Left lung (tissue), 10 donors: ENCODE results near the gene KIAA1671. TPM values are rescaled to one million over a fixed set of nuclear protein-coding genes. Genes with fewer than 3 reads are reported as not detected.

ENCODE experiments used
- ATAC-seq: fragments of 200-7000 bp; cut with Tn5 transposase; one replicate; pipeline ENCODE4 v1.9.1; 2020; ENCODE audit warnings: moderate library complexity
- DNase-seq, 4 donors: peaks; one replicate each; pipeline ENCODE4 v3.0.0-alpha.2; 2013 to 2020
- H3K27ac ChIP-seq, 2 donors: fragments of 200-600 bp; sonication (generic) in 1 of 2; one replicate each; pipeline versions ENCODE4 v1.5.0 to v1.8.0; 2020 to 2021
- H3K27me3 ChIP-seq, 2 donors: fragments of 200-600 bp; sonication (generic) in 1 of 2; one replicate each; pipeline versions ENCODE4 v1.5.0 to v1.8.0; 2020 to 2021
- H3K36me3 ChIP-seq, 2 donors: fragments of 200-600 bp; sonication (generic) in 1 of 2; one replicate each; pipeline versions ENCODE4 v1.5.0 to v1.8.0; 2020 to 2021
- H3K4me1 ChIP-seq, 2 donors: fragments of 200-600 bp; one replicate each; pipeline ENCODE4 v1.8.0; 2021
- H3K4me3 ChIP-seq, 2 donors: fragments of 200-600 bp; sonication (generic) in 1 of 2; one replicate each; pipeline versions ENCODE4 v1.5.0 to v1.8.0; 2020 to 2021; ENCODE audit warnings: mild to moderate bottlenecking in 1 of 2
- H3K9me3 ChIP-seq, 2 donors: fragments of 200-600 bp; sonication (generic) in 1 of 2; one replicate each; pipeline versions ENCODE4 v1.5.0 to v1.8.0; 2020 to 2021
- CTCF ChIP-seq, 2 donors: fragments of 200-600 bp; sonication (generic) in 1 of 2; IDR thresholded peaks; one replicate each; pipeline versions ENCODE4 v1.5.0 to v1.8.0; 2021; ENCODE audit warnings: antibody characterized with exemption in 2 of 2
- intact Hi-C, 2 donors: fragments of 100-400 bp; cut with DNase I; formaldehyde crosslinking; loops; one replicate each; pipeline versions ENCODE4 v1.11.2 to v1.14.2; 2022
- polyA plus RNA-seq, 6 donors: library from polyadenylated mRNA; unstranded; fragments of 120-200 nt; gene quantifications; one replicate each; pipeline ENCODE4 v1.2.1, GENCODE V29; 2013; ENCODE audit not compliant: insufficient read length in 6 of 6
- total RNA-seq, 2 donors: library from RNA; stranded (reverse); fragmentation: NEBNext Ultra II Directional; extraction: Animal tissue kit (Norgen Biotek cat#: 25700); gene quantifications; one replicate each; pipeline ENCODE4 v1.2.1, GENCODE V29; 2021
- donor health status: DM: no; HTN: yes; CAD: no.
- donor health status: DM: no; HTN: no; CAD: no.

KIAA1671 gene
- total and polyA plus RNA-seq, 8 donors = 19.4 to 35.0 (median 23.4) TPM

GRCh38 chr22:24996420-24996952 lies 44.0 kb downstream of the KIAA1671 start:
- no peak for TF ChIP-seq CTCF (IDR thresholded peaks at IDR 0.05)
- no peaks in the 10 kb centered on the region for H3K36me3 ChIP-seq
- peak overlapping the region; percentile 39 to 60 for H3K27ac ChIP-seq

GRCh38 chr22:24997023-24997422 lies 44.5 kb downstream of the KIAA1671 start:
- Histone ChIP-seq H3K4me3 (no peak overlapping the region), H3K36me3 (no peaks in the 10 kb centered on the region), H3K4me1 (peaks cover 0 to 13% of the 10 kb centered on the region in 2 donors), H3K27me3 (no peaks in the 10 kb centered on the region), H3K9me3 (no peaks in the 10 kb centered on the region), H3K27ac (peak overlapping the region in 1 of 2 donors; percentile 60)
- no peak for TF ChIP-seq CTCF (IDR thresholded peaks at IDR 0.05)
- DNase-seq = no peak
- intact Hi-C loops = no loop called here
- ATAC-seq = no peak

More at GRCh38 chr22:24996420-24996952, 44.0 kb downstream of the KIAA1671 start:
- Histone ChIP-seq H3K9me3 (no peaks in the 10 kb centered on the region), H3K4me3 (no peak overlapping the region), H3K27me3 (no peaks in the 10 kb centered on the region), H3K4me1 (peaks cover 0 to 13% of the 10 kb centered on the region in 2 donors)
- DNase-seq (no peak), ATAC-seq (peak; percentile 32)
- intact Hi-C loops = no loop called here

- no peak for TF ChIP-seq CTCF (IDR thresholded peaks at IDR 0.05)
- ATAC-seq (no peak), DNase-seq (no peak)
- intact Hi-C loops = no loop called here
- H3K4me1 ChIP-seq = peaks cover 0 to 13% of the 10 kb centered on the region in 2 donors
- H3K4me3 ChIP-seq = no peak overlapping the region
- H3K36me3 ChIP-seq = no peaks in the 10 kb centered on the region
- no peak overlapping the region for H3K27ac ChIP-seq
- H3K27me3 ChIP-seq = no peaks in the 10 kb centered on the region
- H3K9me3 ChIP-seq = no peaks in the 10 kb centered on the region
These were observed 48.2 kb downstream of the KIAA1671 start for GRCh38 chr22:25000686-25001085.

- intact Hi-C loops = no loop called here
- Histone ChIP-seq H3K4me3 (no peak overlapping the region), H3K9me3 (no peaks in the 10 kb centered on the region), H3K27me3 (no peaks in the 10 kb centered on the region), H3K4me1 (peaks cover 0 to 1% of the 10 kb centered on the region in 2 donors), H3K36me3 (no peaks in the 10 kb centered on the region), H3K27ac (peak overlapping the region in 1 of 2 donors; percentile 8)
- TF ChIP-seq CTCF (IDR thresholded peaks at IDR 0.05) = no peak
- no peak for ATAC-seq
- no peak for DNase-seq
These were observed 49.9 kb downstream of the KIAA1671 start for GRCh38 chr22:25002241-25002985.

GRCh38 chr22:25006354-25006753 lies 53.8 kb downstream of the KIAA1671 start:
- H3K36me3 ChIP-seq = no peaks in the 10 kb centered on the region
- H3K9me3 ChIP-seq = no peaks in the 10 kb centered on the region
- H3K27me3 ChIP-seq = no peaks in the 10 kb centered on the region
- ATAC-seq = no peak
- intact Hi-C loops = no loop called here
- H3K4me1 ChIP-seq = peaks cover 0 to 10% of the 10 kb centered on the region in 2 donors
- no peak for DNase-seq
- TF ChIP-seq CTCF (IDR thresholded peaks at IDR 0.05) = no peak
- H3K27ac ChIP-seq = no peak overlapping the region
- H3K4me3 ChIP-seq = no peak overlapping the region
